ENCODE data around the gene ZBTB17. TPM values are rescaled to one million over a fixed set of nuclear protein-coding genes. Genes with fewer than 3 reads are reported as not detected.
A peak's percentile ranks its signal among the peaks of the same experiment; 100 is the strongest.
"Not testable (repeated sequence)": the region's sequence is repeated elsewhere in the genome, so short reads cannot be mapped to it uniquely, and the experiment has no call there.

The ZBTB17 gene
- total RNA-seq, 1 experiment from 2014 or later = 32.0 TPM

DNA sequence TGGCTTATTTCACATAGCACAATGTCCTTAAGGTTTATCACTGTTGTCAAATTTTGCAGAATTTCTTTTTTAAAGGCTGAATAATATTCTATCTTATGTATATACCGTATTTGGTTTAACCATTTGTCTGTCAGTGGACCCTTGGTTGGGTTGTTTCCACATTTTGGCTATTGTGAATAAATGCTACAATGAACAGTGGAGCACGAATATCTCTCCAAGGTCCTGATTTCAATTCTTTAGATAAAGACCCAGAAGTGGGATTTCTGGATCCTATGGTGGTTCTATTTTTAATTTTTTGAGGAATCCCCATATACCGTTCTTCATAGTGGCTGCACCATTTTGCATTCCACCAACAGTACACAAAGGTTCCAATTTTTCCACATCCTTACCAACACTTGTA, 5.8 kb upstream of the ZBTB17 start:
- no peak for ATAC-seq
- peaks cover 24% of the 10 kb centered on the region for H3K27me3 Mint-ChIP-seq (ENCODE audit: low read depth)
- CTCF ChIA-PET = no interaction called here
- 0 out of 2 replicates have a peak, but pooled peaks cover 1% of the 10 kb centered on the region for H3K4me1 Mint-ChIP-seq
- no peak for DNase-seq (ENCODE audit: low spot score)
- H3K36me3 Mint-ChIP-seq = no peaks in the 10 kb centered on the region
- H3K27ac Mint-ChIP-seq = no peak overlapping the region
- peaks cover 30% of the 10 kb centered on the region for H3K9me3 Mint-ChIP-seq
- H3K4me3 Mint-ChIP-seq = no peak overlapping the region
- TF ChIP-seq SP1 (CRISPR knock-in tag; conservative IDR thresholded peaks at IDR 0.05) (no peak), MYBL2 (CRISPR knock-in tag; IDR thresholded peaks at IDR 0.05) (no peak), ZNF232 (CRISPR knock-in tag; IDR thresholded peaks at IDR 0.05) (no peak), FOXJ3 (CRISPR knock-in tag; IDR thresholded peaks at IDR 0.05; ENCODE audit: borderline replicate concordance) (no peak), E2F1 (CRISPR knock-in tag; IDR thresholded peaks at IDR 0.05) (no peak), NR3C1 (CRISPR knock-in tag; conservative IDR thresholded peaks at IDR 0.05; ENCODE audit: low read depth) (no peak), USF2 (CRISPR knock-in tag; IDR thresholded peaks at IDR 0.05) (no peak), ELF4 (CRISPR knock-in tag; IDR thresholded peaks at IDR 0.05; ENCODE audit: low read depth) (no peak)
- POLR2A ChIA-PET = no interaction called here

GRCh38 chr1:15977947-15978346, 2.0 kb upstream of the ZBTB17 start:
- CTCF ChIA-PET = interaction anchor here (0.7 kb wide), 2 partner anchors 191 to 354 kb away, joined by 3 to 5 read pairs; no protein-coding TSS in a partner anchor
- peaks cover 13% of the 10 kb centered on the region for H3K27me3 Mint-ChIP-seq (ENCODE audit: low read depth)
- H3K27ac Mint-ChIP-seq; POLR2A ChIA-PET; H3K36me3 Mint-ChIP-seq; DNase-seq (ENCODE audit: low spot score); H3K4me3 Mint-ChIP-seq; ATAC-seq: not testable (repeated sequence)
- peaks cover 20% of the 10 kb centered on the region for H3K9me3 Mint-ChIP-seq
- H3K4me1 Mint-ChIP-seq = peaks cover 12% of the 10 kb centered on the region

DNA sequence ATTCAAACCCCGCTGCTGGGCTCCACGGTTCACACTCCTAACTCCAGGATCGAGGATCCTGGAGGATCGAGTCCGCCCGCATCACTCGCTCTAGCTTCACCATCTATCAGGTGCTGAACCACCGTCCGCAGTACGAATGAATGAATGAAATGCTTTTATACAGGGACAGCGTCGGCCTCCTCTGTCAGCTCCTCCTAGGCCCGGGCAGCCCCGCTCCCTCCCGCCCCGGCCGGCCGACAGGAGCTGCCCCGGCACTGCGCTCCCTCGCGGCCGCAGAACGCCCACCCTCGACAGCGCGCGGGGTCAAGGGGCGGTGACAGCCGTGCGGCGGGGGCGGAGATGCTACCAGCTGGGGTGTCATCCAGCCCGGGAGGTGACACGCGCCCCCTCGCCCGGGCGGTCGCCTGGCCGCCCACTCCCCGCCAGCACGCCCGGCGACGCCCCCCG, 520 bp downstream of the ZBTB17 start:
- CTCF ChIA-PET = interaction anchor here (0.6 to 3.1 kb wide), 26 partner anchors 11 to 442 kb away, joined by 3 to 19 read pairs (median 4); partner anchors contain the start of genes FAM131C, SPEN and SRARP
- H3K36me3 Mint-ChIP-seq = peaks cover 18% of the 10 kb centered on the region
- TF ChIP-seq NR2C2 (CRISPR knock-in tag; IDR thresholded peaks at IDR 0.05) (peak; percentile 39; the same call in 1 of the 2 replicates), ATF6 (CRISPR knock-in tag; IDR thresholded peaks at IDR 0.05) (no peak), KAT7 (CRISPR knock-in tag; IDR thresholded peaks at IDR 0.05; ENCODE audit: borderline replicate concordance) (peak; percentile 86; the same call in 1 of the 2 replicates), ZNF317 (CRISPR knock-in tag; IDR thresholded peaks at IDR 0.05; ENCODE audit: borderline replicate concordance, low read depth) (0 out of 2 replicates have a peak, but pooled peaks have one; percentile 12), FOXK1 (CRISPR knock-in tag; IDR thresholded peaks at IDR 0.05) (peak; percentile 16; the same call in 1 of the 2 replicates), HMGXB4 (CRISPR knock-in tag; IDR thresholded peaks at IDR 0.05) (peak; percentile 72), CREB1 (CRISPR knock-in tag; IDR thresholded peaks at IDR 0.05) (no peak), FOXP4 (CRISPR knock-in tag; IDR thresholded peaks at IDR 0.05) (no peak)
- TF ChIP-seq, protein P1, sequence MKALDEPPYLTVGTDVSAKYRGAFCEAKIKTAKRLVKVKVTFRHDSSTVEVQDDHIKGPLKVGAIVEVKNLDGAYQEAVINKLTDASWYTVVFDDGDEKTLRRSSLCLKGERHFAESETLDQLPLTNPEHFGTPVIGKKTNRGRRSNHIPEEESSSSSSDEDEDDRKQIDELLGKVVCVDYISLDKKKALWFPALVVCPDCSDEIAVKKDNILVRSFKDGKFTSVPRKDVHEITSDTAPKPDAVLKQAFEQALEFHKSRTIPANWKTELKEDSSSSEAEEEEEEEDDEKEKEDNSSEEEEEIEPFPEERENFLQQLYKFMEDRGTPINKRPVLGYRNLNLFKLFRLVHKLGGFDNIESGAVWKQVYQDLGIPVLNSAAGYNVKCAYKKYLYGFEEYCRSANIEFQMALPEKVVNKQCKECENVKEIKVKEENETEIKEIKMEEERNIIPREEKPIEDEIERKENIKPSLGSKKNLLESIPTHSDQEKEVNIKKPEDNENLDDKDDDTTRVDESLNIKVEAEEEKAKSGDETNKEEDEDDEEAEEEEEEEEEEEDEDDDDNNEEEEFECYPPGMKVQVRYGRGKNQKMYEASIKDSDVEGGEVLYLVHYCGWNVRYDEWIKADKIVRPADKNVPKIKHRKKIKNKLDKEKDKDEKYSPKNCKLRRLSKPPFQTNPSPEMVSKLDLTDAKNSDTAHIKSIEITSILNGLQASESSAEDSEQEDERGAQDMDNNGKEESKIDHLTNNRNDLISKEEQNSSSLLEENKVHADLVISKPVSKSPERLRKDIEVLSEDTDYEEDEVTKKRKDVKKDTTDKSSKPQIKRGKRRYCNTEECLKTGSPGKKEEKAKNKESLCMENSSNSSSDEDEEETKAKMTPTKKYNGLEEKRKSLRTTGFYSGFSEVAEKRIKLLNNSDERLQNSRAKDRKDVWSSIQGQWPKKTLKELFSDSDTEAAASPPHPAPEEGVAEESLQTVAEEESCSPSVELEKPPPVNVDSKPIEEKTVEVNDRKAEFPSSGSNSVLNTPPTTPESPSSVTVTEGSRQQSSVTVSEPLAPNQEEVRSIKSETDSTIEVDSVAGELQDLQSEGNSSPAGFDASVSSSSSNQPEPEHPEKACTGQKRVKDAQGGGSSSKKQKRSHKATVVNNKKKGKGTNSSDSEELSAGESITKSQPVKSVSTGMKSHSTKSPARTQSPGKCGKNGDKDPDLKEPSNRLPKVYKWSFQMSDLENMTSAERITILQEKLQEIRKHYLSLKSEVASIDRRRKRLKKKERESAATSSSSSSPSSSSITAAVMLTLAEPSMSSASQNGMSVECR (CRISPR knock-in tag; IDR thresholded peaks at IDR 0.05; ENCODE audit: borderline replicate concordance) = 0 out of 2 replicates have a peak, but pooled peaks have one; percentile 42
- TF ChIP-seq, protein P2, sequence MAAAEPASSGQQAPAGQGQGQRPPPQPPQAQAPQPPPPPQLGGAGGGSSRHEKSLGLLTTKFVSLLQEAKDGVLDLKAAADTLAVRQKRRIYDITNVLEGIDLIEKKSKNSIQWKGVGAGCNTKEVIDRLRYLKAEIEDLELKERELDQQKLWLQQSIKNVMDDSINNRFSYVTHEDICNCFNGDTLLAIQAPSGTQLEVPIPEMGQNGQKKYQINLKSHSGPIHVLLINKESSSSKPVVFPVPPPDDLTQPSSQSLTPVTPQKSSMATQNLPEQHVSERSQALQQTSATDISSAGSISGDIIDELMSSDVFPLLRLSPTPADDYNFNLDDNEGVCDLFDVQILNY (CRISPR knock-in tag; IDR thresholded peaks at IDR 0.05) = peak; percentile 48; the same call in 1 of the 2 replicates

More for the DNA sequence above, 520 bp downstream of the ZBTB17 start:
- POLR2A ChIA-PET = no interaction called here
- Mint-ChIP-seq H3K27ac (no peak overlapping the region), H3K27me3 (ENCODE audit: low read depth) (no peaks in the 10 kb centered on the region; the same call in 1 of the 2 replicates), H3K9me3 (peaks cover 9% of the 10 kb centered on the region), H3K4me3 (peak overlapping the region; percentile 89), H3K4me1 (peaks cover 12% of the 10 kb centered on the region)
- ATAC-seq = peak; percentile 90
- peak; percentile 72 for DNase-seq (ENCODE audit: low spot score)

All from WTC11 (cell line).